GM19463 (cell line): Measurements from ENCODE around the gene NRCAM.

ENCODE experiments used
- ATAC-seq: cut with Tn5 transposase; IDR thresholded peaks from one replicate; pipeline ENCODE4 v1.9.1; 2021; ENCODE audit warnings: mild to moderate bottlenecking, moderate library complexity; ENCODE audit not compliant: unreplicated experiment

NRCAM gene

GRCh38 chr7:108226816-108227299, 229.4 kb downstream of the NRCAM start:
- no peak for ATAC-seq

GRCh38 chr7:108225531-108226181, 230.6 kb downstream of the NRCAM start:
- ATAC-seq, result no peak

GRCh38 chr7:108224387-108224786, 231.8 kb downstream of the NRCAM start:
- no peak for ATAC-seq

- no peak for ATAC-seq
Measured at GRCh38 chr7:108222236-108222892, 233.9 kb downstream of the NRCAM start.

- ATAC-seq, result peak; percentile 74
Measured at GRCh38 chr7:108211382-108212201, 244.6 kb downstream of the NRCAM start.

GRCh38 chr7:108210796-108211195, 245.4 kb downstream of the NRCAM start:
- ATAC-seq, result no peak

- no peak for ATAC-seq
Measured at GRCh38 chr7:108205311-108205710, 250.9 kb downstream of the NRCAM start.

- no peak for ATAC-seq
Measured at GRCh38 chr7:108204281-108204796, 251.9 kb downstream of the NRCAM start.

- ATAC-seq, result peak; percentile 93
Measured at GRCh38 chr7:108203537-108203936, 252.7 kb downstream of the NRCAM start.

GRCh38 chr7:108202743-108203142, 253.5 kb downstream of the NRCAM start:
- ATAC-seq, result no peak

- ATAC-seq, result no peak
Measured at GRCh38 chr7:108201766-108202165, 254.5 kb downstream of the NRCAM start.

- ATAC-seq, result no peak
Measured at GRCh38 chr7:108200326-108200725, 255.9 kb downstream of the NRCAM start.

GRCh38 chr7:108197371-108198091, 258.7 kb downstream of the NRCAM start:
- ATAC-seq, result no peak

- no peak for ATAC-seq
Measured at GRCh38 chr7:108196004-108196403, 260.2 kb downstream of the NRCAM start.

- no peak for ATAC-seq
Measured at GRCh38 chr7:108193594-108194498, 262.4 kb downstream of the NRCAM start.

GRCh38 chr7:108190891-108191290, 265.3 kb downstream of the NRCAM start:
- no peak for ATAC-seq

GRCh38 chr7:108189733-108190388, 266.4 kb downstream of the NRCAM start:
- ATAC-seq, result peak; percentile 85

- no peak for ATAC-seq
Measured at GRCh38 chr7:108188724-108189123, 267.5 kb downstream of the NRCAM start.
